Retinal pigment epithelial cell (primary cell): ENCODE results near the gene DHX57.
A peak's percentile ranks its signal among the peaks of the same experiment; 100 is the strongest.

Experiments used
- DNase-seq: peaks from one replicate; pipeline ENCODE4 v3.0.0-alpha.2; 2010; ENCODE audit warnings: low read depth
- H3K4me3 ChIP-seq: 2 replicates; pipeline ENCODE4 v1.5.1; 2011; ENCODE audit warnings: mild to moderate bottlenecking, low read length, control low read depth, moderate library complexity
- TF ChIP-seq, protein P1 (sequence below): conservative IDR thresholded peaks from 2 replicates; pipeline ENCODE4 v1.5.1; 2011; ENCODE audit warnings: low read depth, low read length, control low read depth, inconsistent platforms

Gene DHX57

DNA sequence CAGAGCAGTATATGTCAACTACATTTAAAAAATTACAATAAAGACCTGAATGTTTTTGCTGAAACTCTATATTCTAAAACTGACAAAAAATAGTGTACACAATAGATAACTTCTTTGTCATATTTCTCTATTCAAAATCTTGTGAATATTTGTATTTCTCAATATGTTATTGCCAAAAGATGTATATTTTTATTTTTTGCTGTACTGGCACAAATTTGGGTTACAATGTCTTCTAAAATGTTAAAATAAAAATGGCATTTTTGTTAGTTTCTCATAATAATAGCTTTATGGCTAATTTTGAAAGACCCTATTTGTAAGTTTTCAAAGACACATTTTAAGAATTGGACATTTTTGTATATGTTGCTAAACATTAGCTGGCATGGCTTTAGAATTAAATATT lies 13.3 kb upstream of the DHX57 start:
- DNase-seq, result no peak
- TF ChIP-seq, protein P1, sequence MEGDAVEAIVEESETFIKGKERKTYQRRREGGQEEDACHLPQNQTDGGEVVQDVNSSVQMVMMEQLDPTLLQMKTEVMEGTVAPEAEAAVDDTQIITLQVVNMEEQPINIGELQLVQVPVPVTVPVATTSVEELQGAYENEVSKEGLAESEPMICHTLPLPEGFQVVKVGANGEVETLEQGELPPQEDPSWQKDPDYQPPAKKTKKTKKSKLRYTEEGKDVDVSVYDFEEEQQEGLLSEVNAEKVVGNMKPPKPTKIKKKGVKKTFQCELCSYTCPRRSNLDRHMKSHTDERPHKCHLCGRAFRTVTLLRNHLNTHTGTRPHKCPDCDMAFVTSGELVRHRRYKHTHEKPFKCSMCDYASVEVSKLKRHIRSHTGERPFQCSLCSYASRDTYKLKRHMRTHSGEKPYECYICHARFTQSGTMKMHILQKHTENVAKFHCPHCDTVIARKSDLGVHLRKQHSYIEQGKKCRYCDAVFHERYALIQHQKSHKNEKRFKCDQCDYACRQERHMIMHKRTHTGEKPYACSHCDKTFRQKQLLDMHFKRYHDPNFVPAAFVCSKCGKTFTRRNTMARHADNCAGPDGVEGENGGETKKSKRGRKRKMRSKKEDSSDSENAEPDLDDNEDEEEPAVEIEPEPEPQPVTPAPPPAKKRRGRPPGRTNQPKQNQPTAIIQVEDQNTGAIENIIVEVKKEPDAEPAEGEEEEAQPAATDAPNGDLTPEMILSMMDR, result no peak

DNA sequence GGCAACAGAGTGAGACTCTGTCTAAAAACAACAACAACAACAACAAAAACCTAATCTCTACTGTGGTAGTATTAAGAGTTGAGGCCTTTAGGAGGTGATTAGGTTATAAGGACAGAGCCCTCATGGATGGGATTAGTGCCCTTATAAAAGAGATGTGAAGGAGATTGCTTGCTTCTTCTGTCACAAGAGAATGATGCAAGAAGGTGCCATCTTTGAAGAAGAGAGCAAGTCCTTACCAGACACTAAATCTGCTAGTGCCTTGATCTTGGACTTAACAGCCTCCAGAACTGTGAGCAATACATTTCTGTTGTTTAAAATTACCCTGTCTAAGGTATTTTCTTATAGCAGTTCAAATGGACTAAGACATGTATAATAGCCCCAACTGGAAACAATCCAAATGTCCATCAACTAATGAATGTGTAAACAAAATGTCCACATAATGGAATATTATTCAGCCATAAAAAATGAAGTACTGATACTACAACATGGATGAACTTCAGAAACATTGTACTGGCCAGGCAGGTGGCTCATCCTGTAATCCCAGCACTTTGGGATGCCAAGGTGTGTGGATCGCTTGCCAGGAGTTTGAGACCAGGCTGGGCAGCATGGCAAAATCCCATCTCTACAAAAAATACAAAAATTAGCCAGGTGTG lies 12.3 kb upstream of the DHX57 start:
- DNase-seq, result no peak
- no peak overlapping the region for H3K4me3 ChIP-seq
- TF ChIP-seq, protein P1, result no peak

More for the DNA sequence above, 13.3 kb upstream of the DHX57 start:
- no peak overlapping the region for H3K4me3 ChIP-seq

DNA sequence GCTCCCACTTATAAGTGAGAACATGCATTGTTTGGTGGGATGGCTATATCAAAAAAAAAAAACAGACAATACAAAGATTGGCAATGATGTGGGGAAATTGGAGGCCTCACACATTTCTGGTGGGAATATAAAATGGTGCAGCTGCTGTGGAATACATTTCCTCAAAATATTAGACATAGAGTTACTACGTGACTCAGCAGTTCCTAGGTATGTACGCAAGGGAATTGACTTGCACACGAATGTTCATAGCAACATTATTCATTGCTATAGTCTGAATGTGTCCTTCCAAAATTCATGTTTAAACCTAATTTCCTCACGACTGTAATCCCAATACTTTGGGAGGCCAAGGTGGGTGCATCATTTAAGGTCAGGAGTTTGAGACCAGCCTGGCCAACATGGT lies 11.6 kb upstream of the DHX57 start:
- no peak overlapping the region for H3K4me3 ChIP-seq
- DNase-seq, result no peak
- TF ChIP-seq, protein P1, result no peak

DNA sequence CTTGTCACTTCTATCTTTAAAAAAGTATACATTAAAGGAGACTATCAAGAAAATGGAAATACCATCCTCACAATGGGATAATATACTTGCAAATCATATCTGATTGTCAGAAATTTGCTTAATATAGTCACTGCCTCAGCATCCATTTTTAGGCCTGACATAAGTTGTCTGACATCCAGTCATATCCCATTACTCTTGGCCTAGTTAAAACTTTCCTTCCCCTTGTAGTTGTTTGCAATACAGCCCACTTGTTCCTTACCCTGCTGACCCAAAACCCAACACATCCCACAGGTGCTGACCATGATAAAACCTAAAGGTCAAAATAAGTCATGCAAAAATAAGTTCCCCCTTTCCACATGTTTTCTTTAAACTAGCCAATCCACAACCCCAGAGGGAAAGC lies 10.3 kb upstream of the DHX57 start:
- no peak overlapping the region for H3K4me3 ChIP-seq
- TF ChIP-seq, protein P1, result no peak
- DNase-seq, result no peak

DNA sequence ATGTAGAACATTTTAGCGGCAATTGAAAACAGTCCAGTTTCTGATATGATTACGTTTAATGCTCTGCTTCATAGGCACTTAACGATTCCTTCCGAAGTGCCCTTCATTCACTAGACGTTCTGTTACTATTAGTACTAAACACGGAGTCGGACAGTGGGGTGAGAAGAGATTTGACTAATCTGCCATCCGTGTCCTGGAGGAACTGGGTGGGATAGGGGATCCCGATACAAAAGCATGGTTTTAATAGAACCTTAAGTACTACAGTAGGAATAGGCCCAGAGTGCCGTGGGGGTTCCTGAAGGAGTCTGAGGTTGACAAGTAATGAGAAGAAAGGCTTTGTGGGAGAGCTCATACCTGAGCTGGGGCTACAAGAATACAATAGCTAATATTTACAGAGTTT lies 673 bp upstream of the DHX57 start:
- TF ChIP-seq, protein P1, result no peak
- peak overlapping the region; percentile 98 for H3K4me3 ChIP-seq
- no peak for DNase-seq

DNA sequence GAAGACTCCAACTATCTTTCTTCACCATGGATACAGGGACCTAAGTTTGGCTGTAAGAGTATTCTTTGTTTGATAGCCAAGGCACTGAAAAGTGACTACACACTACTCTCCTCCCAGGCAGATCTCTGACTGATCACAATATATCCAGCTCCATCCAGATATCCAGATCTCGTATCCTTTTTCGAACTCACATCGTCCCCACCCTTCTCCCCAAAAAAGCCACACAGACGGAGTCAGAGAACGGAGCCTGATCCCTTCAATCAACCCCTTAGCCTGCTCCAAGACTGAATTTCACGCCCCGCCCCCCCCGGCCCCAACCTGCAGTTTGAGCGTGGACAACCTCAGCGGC lies 533 bp downstream of the DHX57 start:
- no peak for DNase-seq
- TF ChIP-seq, protein P1, result no peak
- peak overlapping the region; percentile 98 for H3K4me3 ChIP-seq

DNA sequence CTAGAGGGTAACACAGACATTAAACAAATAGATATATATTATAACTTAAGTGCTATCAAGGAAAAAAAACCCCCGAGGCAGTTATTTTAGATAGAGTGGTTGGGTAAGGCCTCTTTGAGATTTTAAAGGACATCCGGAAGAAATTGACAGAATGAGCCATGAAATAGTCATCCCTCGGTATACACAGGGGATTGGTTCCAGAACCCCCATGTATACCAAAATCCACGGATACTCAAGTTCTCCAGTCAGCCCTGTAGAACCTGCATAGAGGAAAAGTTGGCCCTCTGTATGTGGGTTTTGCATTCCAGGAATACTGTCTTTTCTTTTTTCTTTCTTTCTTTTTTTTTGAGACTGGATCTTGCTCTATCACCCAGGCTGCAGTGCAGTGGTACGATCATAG lies 2.0 kb downstream of the DHX57 start:
- TF ChIP-seq, protein P1, result no peak
- no peak for DNase-seq
- no peak overlapping the region for H3K4me3 ChIP-seq
